Glomerular visceral epithelial cell (primary cell): ENCODE results near the gene HOXD9.

Experiments used
- DNase-seq: peaks from one replicate; pipeline ENCODE4 v3.0.0-alpha.2; 2016; ENCODE audit errors: extremely low spot score

The HOXD9 gene

GRCh38 chr2:176165370-176166050 lies 43.0 kb downstream of the HOXD9 start:
- DNase-seq, result no peak

DNA sequence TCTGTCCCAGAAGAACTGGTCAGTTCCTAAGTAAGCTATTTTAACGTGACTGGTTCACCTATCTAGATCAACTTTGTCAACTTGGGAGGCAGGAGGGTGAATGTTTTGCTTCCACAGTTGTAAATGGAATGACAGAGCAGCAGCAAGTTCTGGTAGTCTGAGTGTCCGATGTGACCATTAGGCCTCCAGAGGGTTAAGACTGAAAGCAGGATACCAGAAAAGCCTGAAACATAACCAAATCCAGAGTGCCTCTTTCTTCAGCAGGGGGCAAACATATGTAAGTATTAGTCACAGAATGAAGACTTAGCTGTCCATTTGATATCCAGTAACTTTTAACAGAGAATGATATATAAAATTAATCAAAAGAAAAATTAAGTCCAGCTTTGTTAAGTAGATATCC lies 43.8 kb downstream of the HOXD9 start:
- no peak for DNase-seq

DNA sequence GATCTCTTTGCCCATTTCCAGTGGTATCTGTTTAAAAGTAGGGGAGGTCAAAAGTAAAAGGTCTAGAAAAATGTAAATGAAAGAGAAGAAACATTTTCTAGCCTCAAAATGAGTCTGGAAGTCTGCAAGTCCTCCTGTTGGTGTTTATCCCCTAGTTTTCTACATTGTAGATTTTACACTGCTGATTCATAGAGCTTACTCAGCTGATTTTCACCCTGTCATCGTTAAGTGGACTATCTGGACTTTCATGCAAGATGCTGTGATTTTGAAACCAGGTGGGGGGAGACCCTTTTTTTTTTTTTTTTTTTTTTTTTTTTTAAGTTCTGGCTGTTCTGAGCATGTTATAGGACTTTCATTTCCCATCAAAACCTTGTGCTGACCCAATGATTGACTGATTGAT lies 44.9 kb downstream of the HOXD9 start:
- no peak for DNase-seq

DNA sequence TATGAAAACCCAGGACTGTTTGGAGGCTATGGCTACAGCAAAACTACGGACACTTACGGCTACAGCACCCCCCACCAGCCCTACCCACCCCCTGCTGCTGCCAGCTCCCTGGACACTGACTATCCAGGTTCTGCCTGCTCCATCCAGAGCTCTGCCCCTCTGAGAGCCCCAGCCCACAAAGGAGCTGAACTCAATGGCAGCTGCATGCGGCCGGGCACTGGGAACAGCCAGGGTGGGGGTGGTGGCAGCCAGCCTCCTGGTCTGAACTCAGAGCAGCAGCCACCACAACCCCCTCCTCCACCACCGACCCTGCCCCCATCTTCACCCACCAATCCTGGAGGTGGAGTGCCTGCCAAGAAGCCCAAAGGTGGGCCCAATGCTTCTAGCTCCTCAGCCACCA lies 46.7 kb downstream of the HOXD9 start:
- no peak for DNase-seq

DNA sequence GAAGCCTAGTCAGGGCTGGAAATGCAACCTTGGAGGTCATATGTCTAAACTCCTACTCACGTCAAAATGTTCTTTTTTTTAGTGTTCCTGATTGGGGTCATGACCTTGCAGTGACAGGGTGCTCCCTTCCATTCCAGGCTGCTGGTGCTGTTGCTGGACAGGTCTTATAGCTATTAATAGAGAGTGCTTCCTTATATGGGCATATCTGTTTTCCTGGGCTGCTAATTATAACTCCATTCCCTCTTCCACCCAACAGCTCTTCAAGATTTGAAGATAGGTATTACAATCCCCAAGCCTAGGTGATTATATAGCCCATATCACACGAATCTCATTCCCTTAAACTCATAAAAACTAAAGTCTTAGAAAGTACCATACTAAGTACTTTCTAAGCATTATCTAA lies 47.2 kb downstream of the HOXD9 start:
- DNase-seq, result no peak

- no peak for DNase-seq
Observed at GRCh38 chr2:176170602-176171305, 48.2 kb downstream of the HOXD9 start.

DNA sequence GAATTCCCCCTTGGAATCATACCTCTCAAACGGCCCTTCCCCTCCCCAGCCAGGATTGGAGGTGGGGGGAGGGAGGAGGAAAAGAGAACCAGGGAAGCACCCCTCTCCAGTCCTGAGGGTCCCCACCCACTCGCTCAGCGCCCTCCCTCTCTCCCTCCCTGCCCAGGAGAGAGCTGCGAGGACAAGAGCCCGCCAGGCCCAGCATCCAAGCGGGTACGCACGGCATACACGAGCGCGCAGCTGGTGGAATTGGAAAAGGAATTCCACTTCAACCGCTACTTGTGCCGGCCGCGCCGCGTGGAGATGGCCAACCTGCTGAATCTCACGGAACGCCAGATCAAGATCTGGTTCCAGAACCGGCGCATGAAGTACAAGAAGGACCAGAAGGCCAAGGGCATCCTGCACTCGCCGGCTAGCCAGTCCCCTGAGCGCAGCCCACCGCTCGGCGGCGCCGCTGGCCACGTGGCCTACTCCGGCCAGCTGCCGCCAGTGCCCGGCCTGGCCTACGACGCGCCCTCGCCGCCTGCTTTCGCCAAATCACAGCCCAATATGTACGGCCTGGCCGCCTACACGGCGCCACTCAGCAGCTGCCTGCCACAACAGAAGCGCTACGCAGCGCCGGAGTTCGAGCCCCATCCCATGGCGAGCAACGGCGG lies 49.0 kb downstream of the HOXD9 start:
- no peak for DNase-seq

GRCh38 chr2:176172007-176172894 lies 49.7 kb downstream of the HOXD9 start:
- DNase-seq, result no peak

DNA sequence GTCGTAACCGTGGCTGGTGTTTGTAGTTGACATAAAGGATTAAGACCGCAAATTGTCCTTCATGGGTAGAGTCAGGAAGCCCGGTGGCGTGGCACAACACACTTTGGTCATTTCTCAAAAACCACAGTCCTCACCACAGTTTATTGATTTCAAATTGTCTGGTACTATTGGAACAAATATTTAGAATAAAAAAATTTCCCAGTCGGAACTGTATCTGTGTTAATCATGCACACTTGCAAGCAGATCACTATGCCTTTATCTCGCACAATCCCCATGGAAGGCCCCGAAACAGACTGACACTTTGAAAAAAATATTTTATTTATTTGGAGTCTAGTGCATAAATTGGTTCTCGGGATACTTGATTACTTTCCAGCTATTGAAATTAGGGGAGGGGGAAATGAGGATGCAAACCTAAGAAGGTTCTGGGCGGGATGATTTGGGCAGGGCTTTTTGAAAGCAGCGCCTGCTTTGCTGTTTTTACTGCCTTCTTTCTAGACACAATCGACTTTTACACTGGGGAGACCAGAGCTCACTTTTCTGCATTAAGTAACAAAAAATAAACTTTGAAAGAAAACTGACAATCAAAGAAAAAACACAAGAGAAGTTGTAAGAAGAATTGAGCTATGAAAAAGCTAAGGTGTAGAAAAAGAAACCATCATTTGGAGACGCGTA lies 50.5 kb downstream of the HOXD9 start:
- DNase-seq, result no peak

GRCh38 chr2:176173567-176174381 lies 51.3 kb downstream of the HOXD9 start:
- DNase-seq, result no peak

- DNase-seq, result peak; percentile 66
Observed at GRCh38 chr2:176174382-176174823, 51.9 kb downstream of the HOXD9 start.
